K562 treated with DMSO at 1 percent for 24 hours (cell line): ENCODE data around the gene NRDE2. TPM values are rescaled to one million over a fixed set of nuclear protein-coding genes. Genes with fewer than 3 reads are reported as not detected.

Experiments used
- total RNA-seq: library from RNA; unstranded; fragments of 300-600 nt; gene quantifications from 2 replicates; pipeline ENCODE4 v1.2.3, GENCODE V29; 2022; ENCODE audit warnings: low read depth; ENCODE audit not compliant: insufficient read depth

Gene NRDE2, protein sequence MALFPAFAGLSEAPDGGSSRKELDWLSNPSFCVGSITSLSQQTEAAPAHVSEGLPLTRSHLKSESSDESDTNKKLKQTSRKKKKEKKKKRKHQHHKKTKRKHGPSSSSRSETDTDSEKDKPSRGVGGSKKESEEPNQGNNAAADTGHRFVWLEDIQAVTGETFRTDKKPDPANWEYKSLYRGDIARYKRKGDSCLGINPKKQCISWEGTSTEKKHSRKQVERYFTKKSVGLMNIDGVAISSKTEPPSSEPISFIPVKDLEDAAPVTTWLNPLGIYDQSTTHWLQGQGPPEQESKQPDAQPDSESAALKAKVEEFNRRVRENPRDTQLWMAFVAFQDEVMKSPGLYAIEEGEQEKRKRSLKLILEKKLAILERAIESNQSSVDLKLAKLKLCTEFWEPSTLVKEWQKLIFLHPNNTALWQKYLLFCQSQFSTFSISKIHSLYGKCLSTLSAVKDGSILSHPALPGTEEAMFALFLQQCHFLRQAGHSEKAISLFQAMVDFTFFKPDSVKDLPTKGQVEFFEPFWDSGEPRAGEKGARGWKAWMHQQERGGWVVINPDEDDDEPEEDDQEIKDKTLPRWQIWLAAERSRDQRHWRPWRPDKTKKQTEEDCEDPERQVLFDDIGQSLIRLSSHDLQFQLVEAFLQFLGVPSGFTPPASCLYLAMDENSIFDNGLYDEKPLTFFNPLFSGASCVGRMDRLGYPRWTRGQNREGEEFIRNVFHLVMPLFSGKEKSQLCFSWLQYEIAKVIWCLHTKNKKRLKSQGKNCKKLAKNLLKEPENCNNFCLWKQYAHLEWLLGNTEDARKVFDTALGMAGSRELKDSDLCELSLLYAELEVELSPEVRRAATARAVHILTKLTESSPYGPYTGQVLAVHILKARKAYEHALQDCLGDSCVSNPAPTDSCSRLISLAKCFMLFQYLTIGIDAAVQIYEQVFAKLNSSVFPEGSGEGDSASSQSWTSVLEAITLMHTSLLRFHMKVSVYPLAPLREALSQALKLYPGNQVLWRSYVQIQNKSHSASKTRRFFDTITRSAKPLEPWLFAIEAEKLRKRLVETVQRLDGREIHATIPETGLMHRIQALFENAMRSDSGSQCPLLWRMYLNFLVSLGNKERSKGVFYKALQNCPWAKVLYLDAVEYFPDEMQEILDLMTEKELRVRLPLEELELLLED
- 3.9 and 4.9 TPM in 2 replicates for total RNA-seq

GRCh38 chr14:90331497-90332270, at the start of gene NRDE2:
TSS of gene NRDE2 (minus strand) at chr14:90331941. CDS start at chr14:90331904, 37 bp downstream.

DNA sequence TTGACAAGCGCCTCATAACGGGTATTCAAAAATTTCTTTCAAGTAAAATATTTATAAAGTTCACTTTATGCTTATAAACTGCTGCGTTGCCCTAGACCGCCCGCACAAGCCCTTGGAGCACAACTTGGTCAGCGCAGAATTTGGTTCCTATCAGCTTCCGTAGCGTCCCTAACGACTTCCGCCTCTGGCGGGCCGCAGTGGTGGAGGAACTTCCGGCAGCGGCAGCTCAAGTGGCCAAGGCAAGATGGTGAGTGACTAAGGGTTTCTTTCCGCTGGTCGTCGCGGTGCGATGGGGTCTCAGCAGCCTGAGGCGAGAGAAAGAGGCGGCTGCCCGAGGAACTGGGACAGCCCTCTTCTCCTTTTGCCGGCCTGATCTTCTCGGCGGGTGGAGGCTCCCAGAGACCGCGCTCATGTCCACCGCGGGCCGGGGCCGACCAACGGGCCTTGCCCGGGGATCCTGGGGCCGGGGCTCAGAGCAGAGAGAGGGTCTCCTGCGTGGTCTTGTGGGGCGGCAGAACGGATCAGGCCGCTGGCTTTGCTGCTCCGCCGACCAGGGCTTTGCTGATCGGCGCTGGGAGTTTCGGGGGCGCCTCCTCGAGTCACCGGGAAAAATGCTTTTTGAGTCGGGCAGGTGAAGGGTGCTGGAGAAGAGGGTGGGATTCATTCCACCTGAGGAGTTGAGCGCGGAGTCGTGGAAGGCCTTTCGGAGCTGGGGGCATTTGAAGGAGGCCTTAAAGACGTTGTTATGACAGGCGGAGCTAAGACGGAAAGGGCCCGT, 75.2 kb downstream of the NRDE2 start, which contains the start of gene PSMC1:
Gene PSMC1, plus strand, starts transcription at position 200 of the 778 bp plus-strand sequence. Its CDS starts 45 bp downstream, at position 245.

Other genes with a start within 250 kb of the NRDE2 start
- 94.4 and 125 TPM in 2 replicates for gene PSMC1, start 75.4 kb downstream of the NRDE2 start, total RNA-seq
- 198 and 220 TPM in 2 replicates for gene CALM1, start 65.1 kb upstream of the NRDE2 start, total RNA-seq